CD4-positive, alpha-beta T cell treated with Interleukin-4 for 1 hour (primary cell): ENCODE measurements around the gene ERCC6.
A peak's percentile ranks its signal among the peaks of the same experiment; 100 is the strongest.

ENCODE experiments used
- DNase-seq, 2 donors: peaks; one replicate each; pipeline ENCODE4 v3.0.0-alpha.2; 2020 to 2022

The ERCC6 gene

DNA sequence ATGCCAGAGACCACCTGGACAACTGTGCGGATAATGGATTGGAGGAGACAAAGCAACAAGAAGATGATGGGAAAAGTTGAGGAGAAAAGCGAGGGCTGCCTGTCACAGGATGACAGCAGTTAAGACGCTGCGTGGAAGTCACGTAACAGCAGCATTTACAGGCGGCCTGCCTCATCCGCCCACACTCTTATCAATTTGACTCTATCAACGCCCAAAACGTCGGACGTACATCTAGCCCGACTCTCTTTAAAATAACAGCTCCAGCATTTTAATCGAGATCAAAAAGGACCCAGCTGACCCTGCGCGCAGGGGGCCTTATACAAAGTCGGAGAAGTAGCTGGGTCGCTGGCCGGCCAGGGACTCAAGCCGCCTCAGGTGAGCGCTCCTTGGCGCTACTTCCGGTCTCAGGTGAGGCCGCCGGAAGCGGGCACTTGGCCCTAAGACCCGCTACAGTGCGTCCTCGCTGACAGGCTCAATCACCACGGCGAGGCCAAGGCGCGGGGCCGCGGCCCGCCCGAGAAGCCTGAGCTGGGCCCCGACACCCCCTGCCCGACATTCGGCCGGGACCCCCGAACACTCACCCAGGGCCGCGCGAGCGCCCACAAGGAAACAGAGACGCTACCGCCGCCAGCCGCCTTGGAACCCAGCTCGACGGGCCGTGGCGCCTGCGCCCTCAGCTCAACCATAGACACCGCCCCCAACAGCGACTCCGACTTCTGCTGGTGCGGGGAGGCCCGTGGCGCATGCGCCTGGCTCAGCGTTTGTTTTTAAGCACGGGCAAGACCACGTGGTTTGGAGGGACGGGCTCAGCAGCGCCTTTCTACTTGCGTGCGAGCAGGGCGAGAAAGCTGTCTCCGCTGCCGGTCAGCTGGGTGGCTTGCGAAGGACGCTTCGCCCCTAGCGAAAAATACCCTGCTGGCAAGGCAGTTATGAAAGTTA lies at the start of gene ERCC6:
Gene ERCC6 (minus strand): TSS at position 741 of the 939 bp plus-strand sequence.
- DNase-seq = peak; percentile 96 to 98

- DNase-seq = no peak
Measured at GRCh38 chr10:49587981-49588380, 49.1 kb upstream of the ERCC6 start.

- no peak for DNase-seq
Measured at GRCh38 chr10:49585387-49585786, 46.5 kb upstream of the ERCC6 start.

DNA sequence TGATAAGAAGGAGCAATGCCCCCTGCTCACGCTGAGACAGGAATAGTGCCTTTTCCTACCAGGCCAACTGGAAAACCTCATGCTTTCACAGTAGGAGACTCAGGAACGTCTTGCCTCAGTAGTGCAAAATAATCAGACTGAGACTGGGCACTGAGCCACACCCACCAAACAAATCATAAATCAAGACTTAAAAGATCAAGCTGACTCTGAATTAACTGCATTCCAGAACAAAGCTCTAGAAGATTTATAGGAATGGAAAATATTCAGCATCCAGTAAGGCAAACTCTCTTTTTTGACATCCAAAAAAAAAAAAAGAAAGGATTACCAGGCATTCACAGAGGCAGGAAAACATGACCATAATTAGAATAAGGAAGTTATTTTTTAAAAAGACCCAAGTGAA lies 40.7 kb upstream of the ERCC6 start:
- no peak for DNase-seq

GRCh38 chr10:49578392-49578791 lies 39.5 kb upstream of the ERCC6 start:
- DNase-seq = no peak

DNA sequence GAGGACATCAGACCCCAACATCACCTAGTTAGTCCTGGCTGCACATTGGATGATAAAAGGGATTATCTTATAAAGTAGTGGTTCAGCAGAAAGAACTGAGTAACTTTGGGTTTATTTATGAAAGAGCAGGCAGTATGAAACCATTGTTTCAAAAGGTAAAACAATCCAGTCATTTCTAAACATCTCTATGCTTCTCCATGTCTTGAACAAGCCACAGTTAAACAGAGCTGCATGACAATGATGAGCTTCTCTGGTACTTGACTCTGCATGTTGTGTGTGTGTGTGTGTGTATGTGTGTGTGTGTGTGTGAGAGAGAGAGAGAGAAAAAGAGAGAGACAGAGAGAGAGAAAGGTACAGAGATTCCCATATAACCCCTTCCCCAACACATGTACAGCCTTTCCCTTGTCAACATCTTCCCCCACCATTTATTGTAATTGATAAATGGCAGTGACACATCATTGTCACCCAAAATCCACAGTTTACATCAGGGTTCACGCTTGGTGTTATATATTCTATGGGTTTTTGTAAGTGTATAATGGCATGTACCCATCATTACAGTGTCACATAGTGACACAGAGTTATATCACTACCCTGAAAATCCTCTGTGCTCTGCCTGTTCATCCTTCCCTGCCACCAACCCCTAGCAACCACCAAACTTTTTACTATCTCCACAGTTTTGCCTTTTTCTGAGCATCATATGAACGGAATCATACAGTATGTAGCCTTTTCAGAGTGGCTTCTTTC lies 38.4 kb upstream of the ERCC6 start:
- DNase-seq = no peak

- DNase-seq = no peak
Measured at GRCh38 chr10:49575489-49576072, 36.7 kb upstream of the ERCC6 start.

DNA sequence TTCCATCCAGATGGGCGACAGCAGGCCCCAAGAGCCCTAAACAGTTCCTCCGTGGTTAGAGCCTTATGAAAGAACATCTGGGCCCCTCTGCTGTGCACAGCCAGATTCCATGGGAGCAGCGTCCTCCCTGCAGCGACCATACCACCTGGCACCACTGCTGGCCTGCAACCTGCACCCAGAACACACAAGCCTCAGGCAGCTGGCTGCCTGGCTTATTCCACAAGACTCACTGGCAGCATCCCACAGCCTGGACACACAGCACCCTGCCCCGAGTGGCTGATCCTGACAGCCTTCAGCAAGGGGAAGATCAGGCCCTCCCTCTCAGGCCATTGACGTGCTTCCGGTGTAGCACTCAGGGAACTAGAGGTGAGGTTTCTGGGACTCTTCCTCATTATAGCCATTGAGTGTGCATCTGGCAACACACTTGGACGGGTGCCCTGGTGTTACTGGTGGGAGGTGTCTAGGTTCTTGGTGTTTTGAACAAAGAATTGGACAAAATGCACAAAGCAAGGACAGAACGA lies 33.7 kb upstream of the ERCC6 start:
- no peak for DNase-seq

DNA sequence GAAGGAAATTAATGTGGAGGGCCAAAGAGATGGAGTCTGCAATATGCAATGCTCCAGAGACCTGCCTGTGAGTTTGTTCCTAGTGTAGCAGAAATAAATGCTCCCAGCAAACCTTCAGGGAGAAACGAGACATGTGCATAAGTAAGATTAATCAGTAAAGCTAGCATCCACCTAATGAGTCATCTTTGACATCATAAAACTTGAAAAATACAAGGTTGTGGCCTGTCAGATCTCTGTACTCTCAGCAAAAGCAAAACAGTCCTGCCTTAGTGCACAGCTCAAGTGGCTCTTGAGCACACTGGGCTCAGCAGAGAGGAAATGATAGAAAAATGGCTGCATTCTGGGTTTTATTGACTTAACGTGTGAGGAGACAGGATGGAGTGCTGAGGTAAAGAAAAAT lies 32.5 kb upstream of the ERCC6 start:
- DNase-seq = no peak

DNA sequence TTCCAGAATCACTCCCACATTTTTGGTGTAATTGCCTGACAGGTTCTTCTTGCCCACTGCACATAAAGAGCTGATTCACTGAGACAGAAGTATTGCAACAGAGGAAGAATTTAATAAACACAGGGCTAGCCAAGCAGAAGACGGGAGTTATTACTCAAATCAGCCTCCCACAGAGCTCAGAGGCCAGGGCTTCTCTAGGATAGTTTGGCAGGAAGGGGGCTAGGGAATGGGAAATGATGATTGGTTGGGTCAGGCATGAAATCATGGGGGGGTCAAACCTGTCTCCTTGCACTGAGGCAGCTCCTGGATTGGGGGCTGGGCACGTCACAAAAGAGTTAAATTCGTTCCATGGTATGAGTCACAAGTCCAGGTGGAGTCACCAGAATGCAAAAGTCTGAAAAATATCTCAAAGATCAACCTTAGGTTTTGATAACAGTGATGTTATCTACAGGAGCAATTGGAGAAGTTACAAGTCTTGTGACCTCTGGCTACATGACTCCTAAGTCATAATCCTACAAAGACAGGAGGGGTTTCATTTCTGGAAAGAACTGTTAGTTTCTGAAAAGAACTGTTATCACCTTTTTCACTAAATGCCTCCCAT lies 30.2 kb upstream of the ERCC6 start:
- DNase-seq = no peak

- DNase-seq = no peak
Measured at GRCh38 chr10:49568235-49568634, 29.3 kb upstream of the ERCC6 start.

GRCh38 chr10:49567810-49568209 lies 28.9 kb upstream of the ERCC6 start:
- no peak for DNase-seq

GRCh38 chr10:49564461-49565009 lies 25.6 kb upstream of the ERCC6 start:
- DNase-seq = no peak

DNA sequence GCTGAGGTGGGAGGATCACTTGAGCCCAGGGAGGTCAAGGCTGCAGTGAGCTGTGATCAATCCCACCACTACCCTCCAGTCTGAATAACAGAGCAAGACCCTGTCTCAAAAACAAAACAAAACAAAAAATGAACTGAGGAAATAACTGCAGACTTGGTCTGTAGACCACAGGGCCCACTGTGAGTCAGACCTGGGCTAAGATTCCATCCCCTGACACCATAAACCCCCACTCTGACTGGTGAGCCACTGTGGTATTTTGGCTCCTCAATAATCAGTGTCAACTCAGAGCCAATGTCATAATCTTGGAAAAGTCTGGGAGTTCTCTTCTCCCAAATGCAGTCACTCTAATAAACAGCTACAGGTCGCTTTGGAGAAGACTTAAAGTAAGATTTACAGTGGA lies 24.0 kb upstream of the ERCC6 start:
- no peak for DNase-seq

- no peak for DNase-seq
Measured at GRCh38 chr10:49560526-49560925, 21.6 kb upstream of the ERCC6 start.

GRCh38 chr10:49559476-49559875 lies 20.6 kb upstream of the ERCC6 start:
- DNase-seq = no peak

DNA sequence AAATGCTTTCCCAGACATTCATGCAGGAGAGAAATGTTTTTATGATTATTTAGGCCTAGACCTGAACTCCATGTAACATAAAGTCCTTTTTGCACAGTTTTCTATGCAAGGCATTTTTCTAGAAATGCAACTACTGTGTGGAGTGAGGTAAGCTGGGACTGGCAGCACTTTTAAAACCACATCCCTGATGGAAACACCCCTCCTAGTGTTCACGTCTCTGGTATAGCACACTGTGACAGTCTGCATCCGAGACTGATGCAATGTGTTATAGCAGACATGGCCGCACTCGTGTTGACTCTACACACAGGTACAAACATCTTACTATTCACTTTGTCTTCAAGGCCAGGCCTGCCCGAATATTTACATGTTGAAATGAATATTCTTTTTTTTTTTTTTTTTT lies 19.3 kb upstream of the ERCC6 start:
- DNase-seq = no peak

- DNase-seq = no peak
Measured at GRCh38 chr10:49557681-49558080, 18.8 kb upstream of the ERCC6 start.

GRCh38 chr10:49556723-49557122 lies 17.8 kb upstream of the ERCC6 start:
- no peak for DNase-seq

DNA sequence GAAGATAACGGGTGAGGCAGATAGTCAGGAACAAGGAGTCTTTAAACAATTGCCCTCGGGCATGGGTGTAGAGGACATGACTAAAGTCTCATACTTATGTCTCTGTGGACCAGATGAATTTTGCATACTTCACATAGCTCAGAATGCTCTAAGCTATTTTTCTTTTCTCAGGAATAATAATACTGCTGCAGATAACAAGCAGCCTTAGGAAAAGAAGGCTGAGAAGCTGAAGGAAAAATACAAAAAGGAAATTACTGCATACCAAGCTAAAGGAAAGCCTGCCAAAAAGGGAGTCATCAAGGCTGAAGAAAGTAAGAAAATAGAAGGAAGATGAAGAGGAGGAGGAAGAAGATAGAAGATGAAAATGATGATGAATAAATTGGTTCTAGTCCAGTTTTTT lies 13.4 kb upstream of the ERCC6 start:
- no peak for DNase-seq

DNA sequence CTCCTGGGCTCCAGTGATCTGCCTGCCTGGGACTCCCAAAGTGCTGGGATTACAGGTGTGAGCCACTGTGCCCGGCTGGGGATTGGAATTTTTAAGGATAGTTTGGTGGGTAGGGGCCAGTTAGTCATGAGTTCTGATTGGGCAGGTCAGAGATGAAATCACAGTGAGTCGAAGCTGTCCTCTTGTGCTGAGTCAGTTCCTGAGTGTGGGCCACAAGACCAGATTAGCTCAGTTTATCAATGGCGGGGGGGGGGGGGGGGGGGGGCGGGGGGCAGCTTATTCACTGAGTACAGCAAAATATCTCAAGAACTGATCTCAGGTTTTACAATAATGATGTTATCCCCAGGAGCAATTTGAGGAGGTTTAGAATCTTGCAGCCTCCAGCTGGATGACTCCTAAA lies 11.6 kb upstream of the ERCC6 start:
- no peak for DNase-seq

DNA sequence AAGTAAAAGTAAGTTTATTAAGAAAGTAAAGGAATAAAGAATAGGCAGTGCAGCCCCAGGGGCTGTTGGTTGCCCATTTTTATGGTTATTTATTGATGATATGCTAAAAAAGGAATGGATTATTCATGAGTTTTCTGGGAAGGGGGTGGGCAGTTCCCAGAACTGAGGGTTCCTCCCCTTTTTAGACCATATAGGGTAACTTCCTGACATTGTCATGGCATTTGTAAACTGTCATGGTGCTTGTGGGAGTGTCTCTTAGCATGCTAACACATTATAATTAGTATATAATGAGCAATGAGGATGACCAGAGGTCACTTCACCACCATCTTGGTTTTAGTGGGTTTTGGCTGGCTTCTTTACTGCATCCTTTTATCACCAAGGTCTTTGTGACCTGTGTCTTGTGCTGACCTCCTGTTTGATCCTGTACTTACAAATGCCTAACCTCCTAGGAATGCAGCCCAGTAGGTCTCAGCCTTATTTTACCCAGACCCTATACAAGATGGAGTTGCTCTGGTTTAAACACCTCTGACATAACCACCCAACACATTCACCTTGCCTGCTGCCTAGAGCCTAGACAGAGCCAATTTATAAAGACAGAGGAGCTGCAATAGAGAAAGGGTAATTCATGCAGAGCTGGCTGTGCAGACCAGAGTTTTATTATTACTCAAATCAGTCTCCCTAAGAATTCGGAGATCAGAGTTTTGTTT lies 10.9 kb upstream of the ERCC6 start:
- no peak for DNase-seq
